Left ventricle myocardium superior (tissue), 1 donor: ENCODE data around the gene NRCAM. TPM values are rescaled to one million over a fixed set of nuclear protein-coding genes. Genes with fewer than 3 reads are reported as not detected.

Experiments
- ATAC-seq: fragments of 200-7000 bp; cut with Tn5 transposase; one replicate; pipeline ENCODE4 v1.9.1; 2020; ENCODE audit warnings: mild to moderate bottlenecking, moderate library complexity
- DNase-seq: peaks from one replicate; pipeline ENCODE4 v3.0.0-alpha.2; 2020
- intact Hi-C: fragments of 100-400 bp; cut with micrococcal nuclease; formaldehyde crosslinking; loops from one replicate; pipeline ENCODE4 v1.11.0; 2022
- total RNA-seq: library from RNA; stranded (reverse); fragmentation: NEBNext Ultra II Directional; extraction: Animal tissue kit (Norgen Biotek cat#: 25700); gene quantifications from one replicate; pipeline ENCODE4 v1.2.1, GENCODE V29; 2021
- donor health status: DM: no; HTN: yes; CAD: no; lungs with severe emphysema.

The NRCAM gene
- total RNA-seq, 1 donor from 2014 or later: 0.62 TPM

DNA sequence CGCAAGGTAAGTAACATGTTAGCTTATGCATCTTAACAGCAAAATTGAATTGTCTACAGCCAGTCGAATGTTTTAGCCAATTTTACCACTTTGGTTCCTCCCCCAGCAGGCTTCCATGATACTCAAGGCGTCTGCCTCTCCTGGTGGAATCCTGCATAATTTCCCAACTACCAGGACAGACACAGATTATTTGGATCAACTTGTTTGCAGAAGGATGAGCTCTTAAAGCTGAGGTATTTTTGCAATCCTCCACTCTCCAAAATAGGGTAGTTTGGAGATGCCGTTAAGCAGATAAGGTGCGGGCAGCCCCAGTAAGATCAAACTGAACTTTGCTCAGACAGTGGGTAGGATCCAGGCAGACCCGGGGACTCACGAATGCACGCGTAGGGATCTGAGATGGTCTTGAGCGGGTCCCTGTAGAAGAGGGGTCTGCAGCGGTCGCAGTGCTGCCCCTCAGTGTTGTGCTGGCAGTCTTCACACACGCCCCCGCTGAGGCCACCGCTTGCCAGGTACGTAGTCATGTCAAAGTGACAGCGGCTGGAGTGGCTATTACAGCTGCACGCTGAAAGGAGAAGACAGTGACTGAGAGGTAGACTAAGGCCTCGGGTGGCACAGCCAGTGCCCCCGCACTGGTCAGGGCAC lies 353.4 kb downstream of the NRCAM start:
- intact Hi-C loops: no loop called here
- DNase-seq (no peak), ATAC-seq (no peak)

DNA sequence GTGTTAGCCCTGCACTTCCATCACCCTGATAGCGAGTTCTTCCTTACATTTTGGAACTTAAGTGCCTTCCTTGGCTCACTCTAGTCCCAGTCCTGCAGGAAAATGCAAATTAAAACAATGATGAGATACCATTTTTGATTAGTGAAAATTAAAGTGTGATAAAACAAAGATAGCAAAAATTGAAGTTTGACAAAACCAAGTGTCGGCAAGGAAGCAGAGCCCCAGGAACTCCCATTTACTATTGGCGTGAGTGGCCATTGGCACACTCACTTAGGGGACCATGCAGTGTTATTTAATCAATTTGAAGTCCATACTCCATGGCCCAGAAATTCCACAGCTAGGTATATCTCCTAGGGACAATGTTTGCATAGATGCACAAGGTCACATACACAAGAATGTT lies 354.5 kb downstream of the NRCAM start:
- DNase-seq: no peak
- no peak for ATAC-seq
- intact Hi-C loops: no loop called here

DNA sequence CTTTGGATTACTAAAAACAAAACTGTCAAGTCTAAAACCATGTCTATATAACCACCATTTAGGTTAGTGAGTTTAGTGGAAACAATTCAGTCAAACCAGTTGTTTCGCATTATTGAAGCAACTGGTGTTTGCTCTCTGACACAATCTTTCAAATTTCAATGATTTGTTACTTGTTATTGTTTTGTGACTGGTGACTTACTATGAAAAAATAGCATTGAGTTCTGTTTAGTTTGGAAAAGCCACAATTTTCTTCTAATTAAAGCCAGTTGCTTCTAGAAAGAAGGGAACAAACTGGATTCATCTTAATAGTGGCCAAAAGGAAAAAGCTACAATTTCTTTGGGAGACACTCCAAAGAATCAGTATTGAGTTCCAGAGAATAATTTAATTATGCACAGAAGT lies 356.5 kb downstream of the NRCAM start:
- intact Hi-C loops: no loop called here
- DNase-seq (no peak), ATAC-seq (peak; percentile 38)

DNA sequence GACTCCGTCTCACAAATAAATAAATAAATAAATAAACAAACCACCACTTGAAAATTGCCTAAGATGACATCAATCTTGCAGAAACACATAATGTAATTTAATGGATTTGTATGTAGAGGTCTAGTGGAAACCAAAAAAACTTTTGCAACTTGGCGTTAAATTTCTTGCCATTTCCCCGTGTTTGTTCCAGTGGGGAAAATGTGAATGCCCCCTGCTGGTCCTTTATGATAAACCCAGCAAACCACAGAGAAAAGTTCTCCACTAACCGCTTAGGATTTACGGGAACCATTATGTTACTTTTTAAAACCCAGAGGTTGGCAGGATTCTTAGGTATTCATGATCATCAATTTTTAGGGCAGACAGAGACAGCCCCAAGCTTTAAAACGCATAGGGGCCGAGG lies 358.5 kb downstream of the NRCAM start:
- DNase-seq (no peak), ATAC-seq (no peak)
- intact Hi-C loops: no loop called here

Other genes starting within 250 kb of the NRCAM start
- 31.9 TPM for gene PNPLA8, start 69.7 kb upstream of the NRCAM start, total RNA-seq
- gene THAP5, start 113.3 kb upstream of the NRCAM start, total RNA-seq: 25.7 TPM
- gene DNAJB9, start 113.4 kb upstream of the NRCAM start, total RNA-seq: 40.8 TPM